Measurements from ENCODE around the gene HSPA1L. TPM values are rescaled to one million over a fixed set of nuclear protein-coding genes. Genes with fewer than 3 reads are reported as not detected.

The HSPA1L gene
- polyA plus RNA-seq, 1 donor from 2014 or later: 2.6 TPM

DNA sequence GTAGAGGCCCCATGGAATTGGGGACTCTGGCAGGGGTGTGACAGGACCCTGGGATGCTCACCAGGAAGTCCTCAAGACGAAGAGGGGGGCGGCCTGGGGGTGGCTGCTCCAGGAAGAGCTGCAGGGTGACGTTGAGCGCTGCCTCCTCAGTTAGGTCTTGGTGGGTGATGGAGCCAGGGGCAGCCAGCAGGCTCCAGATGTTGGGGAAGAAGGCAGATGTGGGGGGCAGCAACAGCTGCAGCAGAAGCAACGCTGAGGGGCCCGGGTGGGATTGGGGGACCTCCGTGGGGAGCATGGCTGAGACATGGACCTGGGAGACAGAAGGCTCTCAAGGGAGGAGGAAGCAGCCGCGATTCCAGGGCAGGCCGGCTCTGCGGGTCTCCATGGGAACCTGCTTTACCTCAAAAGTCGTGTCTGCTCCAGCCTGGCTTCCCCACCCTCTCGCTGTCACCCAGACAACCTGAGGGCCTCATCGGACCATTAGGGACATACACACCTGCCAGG is 38.5 kb downstream of the HSPA1L start:
- Histone ChIP-seq H3K27me3 (ENCODE audit: insufficient read depth, low read depth, low read length) (no peaks in the 10 kb centered on the region), H3K9ac (ENCODE audit: low read length) (no peak overlapping the region), H3K9me3 (ENCODE audit: low read length) (no peaks in the 10 kb centered on the region), H4K20me1 (ENCODE audit: insufficient read depth) (no peaks in the 10 kb centered on the region), H3K4me2 (ENCODE audit: low read length) (no peak overlapping the region), H3K36me3 (ENCODE audit: insufficient read depth, low read length) (peaks cover 5% of the 10 kb centered on the region), H3K27ac (ENCODE audit: low read length) (no peak overlapping the region), H3K9me2 (ENCODE audit: insufficient read depth, low read length) (no peaks in the 10 kb centered on the region), H2AFZ (ENCODE audit: low read depth, low read length) (no peak overlapping the region), H3K79me2 (replicated peaks; ENCODE audit: insufficient read depth, low read length) (no peaks in the 10 kb centered on the region), H3F3A (ENCODE audit: insufficient read depth, low read length, poor library complexity, severe bottlenecking) (no peaks in the 10 kb centered on the region), H3K4me3 (ENCODE audit: low read length) (no peak overlapping the region)
- TF ChIP-seq MXI1 (conservative IDR thresholded peaks at IDR 0.05; ENCODE audit: poor library complexity, severe bottlenecking): no peak
- no peak for TF ChIP-seq RAD21 (conservative IDR thresholded peaks at IDR 0.05)
- TF ChIP-seq EP300 (conservative IDR thresholded peaks at IDR 0.05; ENCODE audit: poor library complexity, severe bottlenecking): no peak
- TF ChIP-seq EZH2 (IDR thresholded peaks at IDR 0.05; ENCODE audit: borderline replicate concordance, insufficient read depth, low read length, poor library complexity, severe bottlenecking): no peak
- TF ChIP-seq, protein P1, sequence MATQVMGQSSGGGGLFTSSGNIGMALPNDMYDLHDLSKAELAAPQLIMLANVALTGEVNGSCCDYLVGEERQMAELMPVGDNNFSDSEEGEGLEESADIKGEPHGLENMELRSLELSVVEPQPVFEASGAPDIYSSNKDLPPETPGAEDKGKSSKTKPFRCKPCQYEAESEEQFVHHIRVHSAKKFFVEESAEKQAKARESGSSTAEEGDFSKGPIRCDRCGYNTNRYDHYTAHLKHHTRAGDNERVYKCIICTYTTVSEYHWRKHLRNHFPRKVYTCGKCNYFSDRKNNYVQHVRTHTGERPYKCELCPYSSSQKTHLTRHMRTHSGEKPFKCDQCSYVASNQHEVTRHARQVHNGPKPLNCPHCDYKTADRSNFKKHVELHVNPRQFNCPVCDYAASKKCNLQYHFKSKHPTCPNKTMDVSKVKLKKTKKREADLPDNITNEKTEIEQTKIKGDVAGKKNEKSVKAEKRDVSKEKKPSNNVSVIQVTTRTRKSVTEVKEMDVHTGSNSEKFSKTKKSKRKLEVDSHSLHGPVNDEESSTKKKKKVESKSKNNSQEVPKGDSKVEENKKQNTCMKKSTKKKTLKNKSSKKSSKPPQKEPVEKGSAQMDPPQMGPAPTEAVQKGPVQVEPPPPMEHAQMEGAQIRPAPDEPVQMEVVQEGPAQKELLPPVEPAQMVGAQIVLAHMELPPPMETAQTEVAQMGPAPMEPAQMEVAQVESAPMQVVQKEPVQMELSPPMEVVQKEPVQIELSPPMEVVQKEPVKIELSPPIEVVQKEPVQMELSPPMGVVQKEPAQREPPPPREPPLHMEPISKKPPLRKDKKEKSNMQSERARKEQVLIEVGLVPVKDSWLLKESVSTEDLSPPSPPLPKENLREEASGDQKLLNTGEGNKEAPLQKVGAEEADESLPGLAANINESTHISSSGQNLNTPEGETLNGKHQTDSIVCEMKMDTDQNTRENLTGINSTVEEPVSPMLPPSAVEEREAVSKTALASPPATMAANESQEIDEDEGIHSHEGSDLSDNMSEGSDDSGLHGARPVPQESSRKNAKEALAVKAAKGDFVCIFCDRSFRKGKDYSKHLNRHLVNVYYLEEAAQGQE (IDR thresholded peaks at IDR 0.05; ENCODE audit: borderline replicate concordance): no peak
- no peak for TF ChIP-seq SMC3 (conservative IDR thresholded peaks at IDR 0.05; ENCODE audit: poor library complexity)
- TF ChIP-seq POLR2AphosphoS5 (IDR thresholded peaks at IDR 0.05): no peak
- TF ChIP-seq, protein P2, sequence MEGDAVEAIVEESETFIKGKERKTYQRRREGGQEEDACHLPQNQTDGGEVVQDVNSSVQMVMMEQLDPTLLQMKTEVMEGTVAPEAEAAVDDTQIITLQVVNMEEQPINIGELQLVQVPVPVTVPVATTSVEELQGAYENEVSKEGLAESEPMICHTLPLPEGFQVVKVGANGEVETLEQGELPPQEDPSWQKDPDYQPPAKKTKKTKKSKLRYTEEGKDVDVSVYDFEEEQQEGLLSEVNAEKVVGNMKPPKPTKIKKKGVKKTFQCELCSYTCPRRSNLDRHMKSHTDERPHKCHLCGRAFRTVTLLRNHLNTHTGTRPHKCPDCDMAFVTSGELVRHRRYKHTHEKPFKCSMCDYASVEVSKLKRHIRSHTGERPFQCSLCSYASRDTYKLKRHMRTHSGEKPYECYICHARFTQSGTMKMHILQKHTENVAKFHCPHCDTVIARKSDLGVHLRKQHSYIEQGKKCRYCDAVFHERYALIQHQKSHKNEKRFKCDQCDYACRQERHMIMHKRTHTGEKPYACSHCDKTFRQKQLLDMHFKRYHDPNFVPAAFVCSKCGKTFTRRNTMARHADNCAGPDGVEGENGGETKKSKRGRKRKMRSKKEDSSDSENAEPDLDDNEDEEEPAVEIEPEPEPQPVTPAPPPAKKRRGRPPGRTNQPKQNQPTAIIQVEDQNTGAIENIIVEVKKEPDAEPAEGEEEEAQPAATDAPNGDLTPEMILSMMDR (IDR thresholded peaks at IDR 0.05; ENCODE audit: poor library complexity, severe bottlenecking): no peak
- TF ChIP-seq TAF1 (IDR thresholded peaks at IDR 0.05; ENCODE audit: low read depth): no peak

DNA sequence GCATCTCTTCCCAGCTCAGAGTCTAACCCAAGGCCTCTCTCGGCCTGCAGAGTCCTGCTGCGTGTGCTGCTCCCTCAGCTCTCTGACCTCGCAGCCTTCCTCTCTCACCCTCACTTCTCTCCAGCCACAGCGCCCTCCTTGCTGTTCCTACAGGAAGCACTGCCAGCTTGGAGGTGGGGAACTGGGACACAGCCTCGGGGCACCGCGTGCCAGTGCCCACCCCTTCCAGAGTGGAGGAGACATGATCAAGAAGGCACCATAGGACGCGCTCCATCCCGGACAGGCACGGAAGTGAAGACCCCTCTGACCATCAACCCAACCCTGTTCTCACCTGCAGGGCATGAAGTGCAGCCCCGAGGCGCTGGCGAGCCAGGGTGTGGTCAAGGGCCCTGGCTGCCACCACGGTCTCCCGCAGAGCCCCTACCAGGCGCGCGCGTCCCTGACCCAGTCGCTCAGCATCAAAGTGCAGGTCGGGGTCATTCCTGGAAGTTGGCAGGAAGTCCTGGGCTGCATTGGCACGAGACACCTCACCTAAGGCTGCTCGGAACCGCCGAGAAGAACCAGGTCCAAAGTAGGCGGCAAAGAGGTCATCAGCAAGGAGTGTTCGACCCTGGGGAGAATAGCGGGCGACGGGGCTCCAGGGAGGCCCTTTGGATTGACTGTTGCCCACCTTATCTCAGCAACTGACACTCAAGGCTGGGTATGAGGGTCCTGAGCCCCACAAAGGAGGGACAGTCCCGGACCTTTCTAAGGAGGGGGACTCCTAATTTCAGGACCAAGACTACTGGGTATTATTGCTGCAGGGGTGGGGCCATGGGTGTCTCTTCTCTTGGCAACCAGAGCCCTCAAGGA is 39.2 kb downstream of the HSPA1L start:
- Histone ChIP-seq H3K27ac (ENCODE audit: low read length) (no peak overlapping the region), H3K79me2 (replicated peaks; ENCODE audit: insufficient read depth, low read length) (no peaks in the 10 kb centered on the region), H3K27me3 (ENCODE audit: insufficient read depth, low read depth, low read length) (no peaks in the 10 kb centered on the region), H3K4me2 (ENCODE audit: low read length) (no peak overlapping the region), H2AFZ (ENCODE audit: low read depth, low read length) (no peak overlapping the region), H3K9me3 (ENCODE audit: low read length) (no peaks in the 10 kb centered on the region), H3K36me3 (ENCODE audit: insufficient read depth, low read length) (peaks cover 5% of the 10 kb centered on the region), H4K20me1 (ENCODE audit: insufficient read depth) (no peaks in the 10 kb centered on the region), H3K4me3 (ENCODE audit: low read length) (no peak overlapping the region), H3K9me2 (ENCODE audit: insufficient read depth, low read length) (no peaks in the 10 kb centered on the region), H3K9ac (ENCODE audit: low read length) (no peak overlapping the region), H3F3A (ENCODE audit: insufficient read depth, low read length, poor library complexity, severe bottlenecking) (no peaks in the 10 kb centered on the region)
- no peak for TF ChIP-seq EP300 (conservative IDR thresholded peaks at IDR 0.05; ENCODE audit: poor library complexity, severe bottlenecking)
